T1000 (cell line): ENCODE data around the gene CRYBG3.

Source experiments
- DNase-seq: peaks from one replicate; lab custom pipeline; 2025; ENCODE audit warnings: mixed read lengths; lab: John Stamatoyannopoulos, UW

The CRYBG3 gene

DNA sequence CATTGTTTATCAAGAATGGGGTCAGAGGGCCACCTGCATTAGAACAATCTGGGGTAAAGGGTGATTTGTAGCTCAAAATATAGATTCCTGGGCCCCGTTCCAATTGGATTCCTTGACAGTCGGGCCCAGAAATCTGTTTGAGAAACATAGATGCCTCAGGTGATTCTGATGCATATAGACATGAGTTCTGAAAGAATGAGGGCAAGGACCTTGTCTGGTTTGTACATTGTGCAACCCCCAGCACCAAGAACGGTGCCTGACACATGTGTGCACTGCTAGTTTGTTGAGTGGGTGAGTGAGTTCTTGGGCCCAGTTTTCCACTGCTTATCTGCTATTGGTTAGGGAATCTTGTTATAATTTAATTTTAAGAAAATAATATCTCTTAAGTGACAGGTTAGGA, 16.6 kb downstream of the CRYBG3 start:
- DNase-seq = no peak

DNA sequence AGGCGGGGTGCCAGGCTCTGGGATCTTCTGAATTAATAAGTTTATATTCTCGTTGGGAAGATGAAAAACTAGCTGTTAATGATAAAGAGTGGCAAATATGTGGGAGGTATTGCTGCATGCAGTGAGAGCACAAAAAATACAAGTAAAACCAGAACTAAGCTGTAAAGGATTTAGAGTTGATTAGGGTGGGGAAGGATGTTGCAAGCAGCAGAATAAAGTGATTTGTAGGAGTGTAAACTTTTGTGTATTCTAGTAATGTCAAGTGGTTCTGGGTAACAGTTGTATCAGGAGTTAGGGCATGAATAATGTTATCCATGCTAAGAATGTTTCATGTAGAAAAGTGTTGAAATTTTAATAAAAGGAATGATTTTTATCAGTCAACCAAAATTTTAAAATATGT, 18.1 kb downstream of the CRYBG3 start:
- no peak for DNase-seq

DNA sequence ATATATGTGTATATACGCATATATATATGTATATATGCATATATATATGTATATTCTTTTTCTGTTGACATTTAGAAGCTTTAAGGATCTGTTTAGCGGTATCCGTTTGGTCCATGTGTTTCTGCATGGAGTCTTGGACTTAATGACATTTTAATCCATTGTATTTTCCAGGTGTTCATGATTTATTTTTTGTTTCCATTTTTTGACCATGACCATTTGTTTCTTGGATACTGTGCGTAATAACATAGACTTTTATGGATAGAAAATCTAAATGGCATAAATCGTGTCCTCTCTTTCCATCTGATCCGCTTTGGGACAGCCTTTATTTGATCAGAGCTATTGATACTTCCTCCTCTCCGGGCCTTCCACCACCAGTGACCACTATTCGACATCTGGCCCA, 19.5 kb downstream of the CRYBG3 start:
- no peak for DNase-seq

DNA sequence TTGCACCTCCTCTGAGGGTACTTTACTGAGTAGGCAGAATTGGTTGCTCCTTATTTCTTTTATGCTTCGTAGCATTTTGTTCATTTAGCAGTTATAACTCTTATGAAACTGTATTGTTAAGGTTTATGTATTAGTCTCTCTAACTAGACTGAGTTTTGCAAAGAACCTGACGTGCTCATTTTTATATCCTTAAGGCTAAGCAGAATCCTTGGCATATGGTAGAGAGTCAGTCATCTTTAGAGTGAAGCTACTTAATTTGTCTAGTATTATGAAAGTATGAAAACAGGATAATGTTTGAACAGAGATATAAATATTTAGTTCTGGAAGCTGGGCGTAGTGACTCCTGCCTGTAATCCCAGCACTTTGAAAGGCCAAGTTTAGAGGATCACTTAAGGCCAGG, 20.1 kb downstream of the CRYBG3 start:
- DNase-seq = no peak

DNA sequence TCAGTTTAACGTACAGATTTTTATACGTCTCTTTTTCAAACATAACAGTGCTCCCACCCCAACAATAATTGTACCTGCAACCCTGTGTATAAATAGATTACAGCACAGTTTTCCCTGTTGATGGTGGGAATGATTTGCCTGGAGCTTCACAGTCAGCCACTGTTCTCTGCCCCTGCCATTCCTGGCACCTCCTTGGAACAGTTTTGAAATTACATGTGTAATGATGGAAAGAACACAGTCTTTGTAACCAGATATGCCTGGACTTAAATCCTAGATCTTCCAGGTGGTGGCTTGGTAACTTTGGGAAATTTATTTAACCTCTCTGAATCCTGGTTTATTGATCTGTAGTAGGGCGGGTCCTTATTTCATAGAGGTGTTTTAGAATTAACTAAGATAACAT, 27.0 kb downstream of the CRYBG3 start:
- no peak for DNase-seq

DNA sequence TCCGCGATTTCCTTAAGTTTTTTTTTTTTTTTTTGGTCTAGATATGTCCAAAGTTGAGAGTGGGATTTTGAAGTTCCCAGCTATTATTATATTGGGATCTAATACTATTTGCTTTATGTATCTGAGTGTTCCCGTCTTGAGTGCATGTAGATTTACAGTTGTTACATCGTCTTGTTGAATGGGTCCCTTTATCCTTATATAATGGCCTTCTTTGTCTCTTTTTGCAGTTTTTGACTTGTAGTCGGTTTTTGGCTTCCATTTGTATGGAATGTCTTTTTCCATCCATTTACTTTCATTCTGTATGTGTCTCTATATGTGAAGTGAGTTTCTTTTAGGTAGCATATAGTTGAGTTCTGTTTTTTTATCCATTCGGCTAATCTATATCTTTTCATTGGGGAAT, 35.6 kb downstream of the CRYBG3 start:
- DNase-seq = no peak

DNA sequence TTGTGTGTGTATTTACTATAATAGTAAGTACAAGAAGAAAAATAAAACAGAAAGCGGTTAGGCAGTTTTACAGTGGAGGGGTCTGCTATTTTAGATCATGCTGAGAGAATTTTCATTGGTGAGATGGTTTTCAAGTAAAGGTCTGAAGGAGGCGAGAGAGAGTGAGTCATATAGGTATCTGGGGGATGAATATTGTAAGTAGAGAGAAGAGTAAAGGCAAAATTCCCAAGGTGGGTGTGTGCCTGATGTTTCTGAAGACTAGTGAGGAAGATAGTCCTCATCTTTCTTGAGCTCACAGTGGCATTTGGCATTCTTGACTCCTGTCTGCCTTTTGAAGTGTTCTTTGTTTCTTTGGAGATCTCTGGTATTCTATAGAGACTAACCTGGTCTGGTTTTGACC, 38.6 kb downstream of the CRYBG3 start:
- DNase-seq = no peak

DNA sequence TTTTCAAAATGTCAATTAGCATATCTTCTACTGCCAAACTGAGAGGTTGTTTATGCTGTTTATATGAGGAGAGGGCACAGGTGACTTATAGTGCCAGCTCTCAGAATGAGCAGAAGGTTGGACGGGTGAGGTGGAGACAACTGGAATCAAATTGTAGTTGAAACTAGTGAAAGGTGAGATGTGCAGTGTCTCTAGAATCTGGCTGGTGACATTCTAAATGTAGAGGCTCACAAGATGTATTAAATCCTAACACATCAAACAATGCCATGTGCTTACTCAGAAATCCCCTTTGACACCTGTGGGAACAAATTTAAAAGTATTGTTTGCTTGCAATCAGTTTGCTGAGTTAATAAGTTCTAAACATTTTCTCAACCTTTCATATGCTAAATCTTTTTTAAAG, 40.8 kb downstream of the CRYBG3 start:
- DNase-seq = no peak

DNA sequence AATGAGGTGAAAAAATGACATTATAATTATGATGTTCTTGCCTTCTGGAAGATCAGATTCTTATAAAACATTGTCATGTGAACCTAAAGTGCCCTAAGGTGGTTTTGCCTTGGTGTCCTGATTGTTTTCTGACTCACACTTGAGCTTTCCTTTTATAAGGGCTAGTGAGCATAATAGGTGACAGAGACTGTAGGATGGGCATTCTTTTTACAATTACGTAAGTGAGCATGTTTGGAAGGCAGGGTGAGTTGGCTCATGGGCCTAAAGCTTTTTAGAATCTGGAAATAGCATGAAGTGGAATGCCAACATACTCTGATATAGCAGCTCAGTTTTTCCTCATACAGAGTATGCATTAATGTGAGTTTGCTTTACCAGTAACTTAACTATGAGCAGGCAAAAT, 41.2 kb downstream of the CRYBG3 start:
- DNase-seq = no peak

DNA sequence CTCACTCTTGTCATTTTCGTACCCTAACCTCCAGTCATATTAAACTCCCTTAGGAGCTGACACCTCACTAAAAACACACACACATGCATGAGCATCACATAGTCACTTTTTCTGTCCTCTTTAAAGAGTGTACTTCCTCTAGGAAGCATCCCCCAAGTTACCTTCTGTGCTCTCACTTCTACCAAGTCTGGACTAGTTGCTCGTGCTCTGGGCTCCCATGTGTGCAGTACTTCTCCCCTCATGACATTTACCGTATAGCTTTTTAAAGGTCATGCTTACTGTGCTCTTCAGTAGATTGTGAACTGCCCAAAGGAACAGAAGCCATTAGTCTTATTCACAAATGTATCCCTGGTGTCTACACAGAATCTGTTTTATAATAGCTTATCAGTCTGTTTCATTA, 42.0 kb downstream of the CRYBG3 start:
- no peak for DNase-seq

DNA sequence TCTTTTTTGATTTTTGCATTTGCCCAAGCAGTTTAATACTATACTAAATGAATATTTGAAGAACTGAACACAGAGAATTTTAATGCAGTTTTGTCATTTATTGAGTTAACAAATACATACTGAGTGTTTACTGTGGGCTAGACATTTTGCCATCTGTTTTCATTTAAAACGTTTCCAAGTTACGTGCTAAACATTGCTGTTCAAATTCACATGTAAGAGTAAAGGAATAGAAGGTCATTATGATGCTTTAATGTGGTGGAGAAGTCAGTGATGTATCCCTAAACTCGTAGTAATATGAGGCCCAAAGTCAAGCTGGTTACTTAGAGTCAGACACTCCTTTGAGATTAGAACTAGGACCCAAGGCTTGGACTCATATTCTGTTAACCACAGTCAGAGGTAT, 49.4 kb downstream of the CRYBG3 start:
- DNase-seq = no peak

DNA sequence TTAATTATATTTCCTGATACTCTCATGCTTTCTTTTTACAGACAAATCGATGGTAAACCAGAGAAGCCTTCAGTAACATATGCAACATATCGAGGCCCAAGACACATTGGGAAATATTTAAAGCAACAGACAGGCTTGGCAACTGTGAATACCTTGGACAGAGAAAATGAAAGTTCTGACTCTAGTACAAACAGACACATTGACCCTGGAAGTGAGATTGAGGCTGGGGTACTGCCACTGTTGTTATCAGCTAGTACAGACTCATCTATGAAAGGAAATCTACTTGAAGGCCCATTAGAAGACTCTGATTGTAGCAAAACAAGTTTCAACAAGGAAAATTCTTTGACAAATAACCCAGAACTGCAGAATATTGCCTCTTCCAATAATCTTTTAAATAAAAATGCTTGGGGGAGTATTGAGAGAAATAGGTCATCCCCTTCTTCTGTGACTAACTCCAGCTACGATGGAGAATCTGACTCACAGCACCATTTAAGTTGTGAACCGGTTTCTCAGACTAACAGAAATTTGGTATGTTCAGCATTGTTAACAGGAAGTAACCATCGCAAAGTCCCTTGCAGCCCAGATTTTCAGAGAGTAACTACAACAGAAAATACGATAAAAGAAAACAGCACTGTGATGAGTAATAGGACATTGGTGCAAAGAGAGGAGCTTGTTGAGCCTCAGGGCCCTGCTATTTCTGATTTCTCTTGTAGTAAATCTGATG, 50.2 kb downstream of the CRYBG3 start:
- DNase-seq = peak; percentile 40

DNA sequence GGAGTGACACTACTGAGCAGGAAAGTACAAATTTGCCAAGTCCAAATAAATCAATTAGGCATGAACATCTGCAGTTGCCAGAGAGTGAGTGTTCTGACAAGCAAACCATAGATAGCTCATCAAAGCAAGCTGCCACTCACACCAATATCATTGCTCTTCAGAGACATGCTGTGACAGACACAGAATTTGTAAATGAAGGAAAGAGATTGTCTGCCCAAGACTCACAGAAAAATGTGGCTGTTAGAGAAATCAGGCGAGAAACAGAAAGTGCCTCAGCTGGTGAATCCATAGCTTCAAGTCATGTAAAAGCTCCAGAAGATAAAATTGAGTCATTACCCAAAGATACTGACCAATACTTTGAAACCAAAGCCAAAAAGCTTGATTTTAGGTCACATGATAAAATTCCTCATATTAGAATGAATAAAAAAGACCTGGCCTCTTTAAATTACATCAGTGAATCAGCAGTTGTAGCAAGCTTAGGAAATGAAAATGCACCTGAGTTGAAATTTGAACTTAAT, 50.8 kb downstream of the CRYBG3 start:
- no peak for DNase-seq

DNA sequence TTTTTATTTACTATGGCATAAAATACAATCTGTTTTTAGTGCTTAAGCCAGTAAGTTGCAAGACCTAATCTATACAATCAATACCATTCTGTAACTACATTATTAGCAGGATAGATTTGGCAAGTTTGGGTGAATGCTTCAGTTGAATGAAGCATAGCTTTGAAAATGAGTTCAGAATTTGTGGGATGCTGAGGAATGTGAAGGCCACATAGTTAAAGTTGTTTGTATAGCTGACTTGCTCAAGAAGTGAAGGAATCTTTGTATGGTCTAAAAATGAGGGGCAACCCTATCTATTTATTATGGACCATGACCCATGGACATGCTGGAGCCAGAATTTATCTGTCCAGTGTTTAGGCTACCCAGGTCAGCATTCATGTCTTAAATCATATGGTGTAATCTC, 58.5 kb downstream of the CRYBG3 start:
- DNase-seq = no peak

DNA sequence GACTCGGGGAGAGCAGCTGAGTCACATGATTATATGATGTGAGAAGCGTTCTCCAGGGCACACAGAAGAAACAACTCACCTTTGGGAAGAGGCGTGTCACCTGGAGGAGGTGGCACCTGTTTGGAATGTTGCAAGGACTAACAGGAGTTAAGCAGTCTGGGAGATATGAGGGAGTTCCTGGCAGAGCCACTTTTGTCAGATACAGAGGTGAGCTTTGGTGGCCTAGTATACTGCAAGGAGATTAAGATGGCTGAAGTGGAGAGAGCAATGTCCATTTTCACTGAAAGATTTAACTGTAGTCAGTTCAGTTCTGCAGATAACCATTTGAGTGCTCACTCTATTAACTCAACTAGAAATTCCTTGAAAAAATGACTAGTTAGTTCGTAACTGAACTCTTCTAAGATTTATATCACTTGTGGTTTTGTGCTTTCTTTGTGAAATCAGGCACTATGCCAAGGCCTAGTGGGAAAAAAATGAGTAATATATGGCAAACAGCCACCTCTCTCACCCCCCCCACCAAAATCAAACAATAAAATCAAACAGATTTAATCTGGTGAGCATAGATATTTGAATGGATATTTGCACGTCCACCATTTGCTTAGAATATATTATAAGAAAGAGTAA, 61.3 kb downstream of the CRYBG3 start:
- no peak for DNase-seq

DNA sequence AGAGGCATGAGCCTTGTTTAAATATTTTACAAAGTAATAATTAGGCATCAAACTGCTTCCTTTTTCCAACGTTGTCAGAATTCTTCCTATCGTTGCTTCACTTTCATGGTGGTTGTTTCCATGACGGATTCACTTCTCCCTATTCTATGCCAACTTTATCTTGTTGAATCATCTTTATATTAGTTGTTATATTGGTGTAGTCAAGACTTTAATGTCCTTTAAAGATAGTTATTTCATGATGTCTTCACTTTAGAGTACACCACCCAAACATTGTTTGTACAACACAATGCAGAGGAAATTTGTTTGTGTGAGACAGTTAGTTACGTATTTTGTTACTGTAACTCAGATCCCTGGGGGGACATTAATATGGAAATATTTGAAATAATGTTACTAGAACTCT, 61.9 kb downstream of the CRYBG3 start:
- no peak for DNase-seq

DNA sequence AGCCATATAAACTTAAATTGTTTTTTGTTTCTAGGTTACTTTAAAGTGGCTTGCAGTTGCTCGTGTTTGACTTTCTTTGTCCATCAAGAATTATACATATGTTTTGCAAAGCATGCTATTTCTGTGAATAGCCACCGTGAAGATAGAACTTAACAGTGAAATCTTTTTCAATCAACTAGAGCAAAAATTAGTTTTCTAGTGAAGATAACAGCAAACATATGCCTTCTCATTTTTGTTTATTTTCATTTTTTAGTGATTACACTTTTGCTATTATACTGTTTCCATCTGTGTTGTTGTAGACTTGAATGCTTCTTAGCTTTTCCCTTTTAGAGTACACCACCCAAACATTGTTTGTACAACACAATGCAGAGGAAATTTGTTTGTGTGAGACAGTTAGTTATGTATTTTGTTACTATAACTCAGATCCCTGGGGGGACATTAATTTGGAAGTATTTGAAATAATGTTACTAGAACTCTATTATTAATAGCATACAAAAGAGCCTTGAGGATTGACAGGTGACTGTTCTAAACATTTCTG, 62.8 kb downstream of the CRYBG3 start:
- no peak for DNase-seq

DNA sequence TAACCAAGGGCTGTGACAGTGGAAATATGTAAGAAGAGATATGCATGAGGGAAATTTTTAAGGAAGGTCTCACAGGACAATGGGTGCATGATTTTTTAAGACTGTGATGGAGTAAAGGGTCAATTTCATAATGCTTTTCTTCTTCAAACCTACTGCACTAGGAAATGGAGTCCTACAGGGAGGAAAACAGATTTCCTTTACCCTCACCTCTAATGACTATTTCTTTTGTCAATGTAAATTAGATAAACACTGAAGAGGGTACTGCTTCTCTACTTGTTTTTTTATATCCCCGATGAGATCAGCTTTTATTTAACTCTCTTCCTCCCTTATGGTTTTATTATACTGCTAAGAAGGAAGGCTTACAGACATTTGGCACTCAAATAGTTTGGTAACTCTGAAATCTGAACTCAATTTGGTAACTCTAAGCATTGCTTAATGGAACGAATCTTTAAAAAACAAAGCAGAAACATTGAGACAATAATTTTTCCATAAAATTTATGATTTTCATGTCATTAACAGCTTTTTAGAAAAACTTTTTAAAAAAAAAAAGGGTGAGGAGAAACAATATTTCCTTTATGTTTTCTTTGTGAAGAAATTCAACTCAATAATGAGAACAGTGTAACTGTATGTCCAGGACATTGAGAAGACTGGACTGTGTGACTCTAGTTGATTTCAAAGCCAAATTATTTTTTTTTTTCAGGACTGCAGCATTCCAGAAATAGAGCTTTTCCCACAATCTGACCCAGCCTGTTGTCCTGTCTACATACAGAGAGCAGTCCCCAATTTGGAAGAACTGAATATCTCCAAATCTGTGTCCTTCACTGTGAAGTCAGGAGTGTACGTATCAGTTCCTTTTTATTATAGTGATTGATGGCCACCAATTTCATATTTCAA, 64.4 kb downstream of the CRYBG3 start:
- DNase-seq = no peak

DNA sequence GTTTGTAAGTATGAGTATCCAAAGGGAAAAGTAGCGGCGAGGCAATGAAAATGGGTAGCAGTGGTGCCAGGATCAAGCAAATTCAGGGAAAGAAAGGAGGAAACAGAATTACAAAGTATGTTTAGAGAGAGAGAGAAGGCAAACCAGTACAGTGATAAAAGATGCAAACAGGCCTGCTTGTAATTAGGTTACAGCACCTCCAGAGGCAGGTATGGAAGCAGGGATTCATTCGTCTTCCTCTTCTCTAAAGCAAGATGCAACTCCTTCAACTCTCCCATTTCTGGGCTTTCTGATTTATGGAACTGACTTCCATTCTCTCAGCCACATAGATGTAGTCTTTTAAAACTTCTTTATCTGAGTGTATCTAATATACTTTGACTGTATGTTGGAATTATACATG, 68.0 kb downstream of the CRYBG3 start:
- DNase-seq = no peak

DNA sequence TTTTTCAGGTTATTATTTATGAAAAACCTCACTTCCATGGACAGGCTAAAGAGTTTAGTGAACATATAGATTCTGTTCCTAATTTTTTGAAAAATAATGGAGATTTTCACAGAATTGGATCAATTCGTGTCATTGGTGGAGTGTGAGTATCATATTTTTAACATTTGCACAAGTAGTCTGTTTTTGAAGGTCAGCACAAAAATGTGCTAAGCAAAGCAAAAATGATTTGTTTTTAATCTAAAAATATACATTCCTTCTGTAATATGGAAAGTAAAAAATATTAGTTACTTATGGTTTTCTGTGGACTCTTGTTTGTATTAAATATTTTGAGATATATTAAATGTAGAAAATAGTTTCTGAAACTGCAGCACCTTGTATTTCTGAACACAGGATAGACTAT, 71.0 kb downstream of the CRYBG3 start:
- no peak for DNase-seq

DNA sequence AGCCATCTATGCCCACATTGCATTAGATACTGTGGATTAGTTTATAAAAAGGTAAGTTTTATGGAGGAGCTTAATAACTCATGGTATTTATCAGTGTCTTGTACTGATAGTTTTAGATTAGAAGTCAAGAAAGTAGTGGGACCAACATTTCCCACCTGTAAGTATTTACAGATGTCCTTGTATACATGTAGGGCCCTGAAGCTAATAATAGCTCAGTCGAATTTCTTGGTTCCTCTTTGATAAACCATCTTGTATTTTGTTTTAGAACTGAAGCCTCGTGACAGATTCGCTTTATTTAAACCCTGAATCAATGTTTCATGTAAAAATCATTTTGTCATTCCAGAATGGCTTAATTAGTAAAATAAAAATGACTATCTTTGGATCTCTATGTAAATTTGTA, 73.4 kb downstream of the CRYBG3 start:
- DNase-seq = no peak

DNA sequence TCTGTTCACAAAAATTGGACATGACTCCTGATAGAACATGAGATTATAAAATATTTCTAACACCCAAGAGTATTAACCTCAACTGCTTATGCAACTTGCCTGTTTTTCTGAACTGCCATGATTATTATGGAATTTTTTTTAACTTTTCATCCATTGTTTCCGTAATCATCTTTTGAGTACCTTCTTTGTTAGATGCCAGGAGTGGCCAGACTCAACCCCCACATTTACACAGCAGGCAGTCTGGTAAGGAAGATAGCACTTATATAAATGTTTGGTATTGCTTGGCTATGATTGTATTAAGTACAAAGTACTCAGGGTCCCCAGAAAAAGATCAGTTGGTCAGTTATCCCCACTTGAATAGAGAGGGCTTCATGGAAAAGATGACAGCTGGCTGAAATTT, 74.3 kb downstream of the CRYBG3 start:
- DNase-seq = no peak

DNA sequence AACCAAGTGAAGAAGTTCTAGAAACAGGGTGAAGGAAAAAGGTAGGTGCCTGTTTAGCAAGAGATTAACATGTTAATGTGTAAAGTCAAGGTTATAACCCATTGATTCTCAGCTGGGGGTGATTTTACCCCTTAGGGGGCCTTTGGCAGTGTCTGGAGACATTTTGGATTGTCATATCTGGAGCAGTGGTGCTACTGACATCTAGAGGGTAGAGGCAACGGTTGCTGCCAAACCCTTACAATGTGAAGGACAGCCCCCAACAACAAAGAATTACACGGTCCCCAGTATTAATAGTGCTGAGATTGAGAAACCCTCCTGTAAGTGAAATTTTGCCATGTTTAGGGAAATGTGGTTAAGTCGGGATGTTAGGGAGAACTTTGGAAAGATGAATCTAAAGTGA, 74.7 kb downstream of the CRYBG3 start:
- DNase-seq = no peak
